ENCODE data around the gene PIGX. TPM values are rescaled to one million over a fixed set of nuclear protein-coding genes. Genes with fewer than 3 reads are reported as not detected.

Gene PIGX
- total RNA-seq, 1 experiment from 2014 or later = 77.0 TPM

DNA sequence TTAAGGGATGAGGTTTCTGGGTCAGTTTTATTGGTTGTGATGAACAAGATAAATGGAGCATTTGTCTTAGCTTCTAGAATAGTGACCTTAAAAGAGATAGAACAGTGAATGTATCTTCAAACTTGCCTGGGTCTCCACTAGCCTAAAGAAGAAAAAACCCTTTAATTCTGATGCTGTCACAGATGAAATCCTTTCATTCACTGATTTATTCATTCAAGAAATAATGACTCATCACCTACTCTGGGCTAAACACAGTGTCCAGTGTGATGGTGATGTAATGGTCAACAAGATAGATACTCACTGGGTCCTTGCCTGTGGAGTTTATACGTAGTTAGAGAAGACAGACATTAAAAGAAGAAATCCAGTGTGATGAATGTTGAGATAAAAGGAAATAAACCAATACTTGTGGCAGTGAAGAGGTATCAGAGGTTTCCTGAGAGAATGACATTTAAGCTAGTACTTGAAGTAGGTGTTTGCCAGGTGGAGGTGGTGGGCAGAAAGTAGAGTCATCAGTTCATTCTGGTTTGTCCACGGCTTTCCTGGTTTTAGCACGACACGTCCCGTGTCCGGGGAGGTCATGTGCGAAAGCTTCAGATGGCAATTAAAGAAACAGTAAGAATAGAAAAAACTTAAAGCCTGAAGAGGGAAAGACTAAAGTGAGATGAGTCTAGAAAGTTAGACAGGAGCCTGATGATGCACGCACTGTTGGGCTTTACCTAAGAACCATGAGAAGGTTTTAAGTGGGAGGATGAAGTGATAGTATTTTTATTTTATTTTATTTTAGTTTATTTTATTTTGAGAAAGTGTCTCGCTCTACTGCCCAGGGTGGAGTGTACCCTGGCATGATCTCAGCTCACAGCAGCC lies 45.9 kb downstream of the PIGX start:
- peak; percentile 93 for DNase-seq (ENCODE audit: low read depth)

DNA sequence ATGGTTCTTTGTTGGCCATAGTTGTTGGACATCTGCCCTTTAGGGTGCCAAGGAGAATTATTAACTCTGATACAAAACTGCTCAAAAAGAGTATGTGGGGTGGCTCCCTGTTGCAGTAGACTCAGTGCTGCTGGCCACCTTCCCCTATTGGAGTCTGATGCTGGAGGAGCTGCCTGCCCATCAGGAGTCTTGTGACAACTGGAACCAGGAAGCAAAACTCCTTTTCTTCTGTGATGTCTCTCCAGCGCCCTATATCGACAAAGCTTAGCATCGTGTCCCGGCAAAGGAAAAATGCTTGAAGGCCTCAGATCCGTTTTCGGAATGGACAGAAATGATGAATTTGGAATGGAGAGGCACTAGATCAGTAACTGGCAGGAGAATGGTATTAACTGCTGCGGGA lies 51.0 kb downstream of the PIGX start:
- no peak for DNase-seq (ENCODE audit: low read depth)

DNA sequence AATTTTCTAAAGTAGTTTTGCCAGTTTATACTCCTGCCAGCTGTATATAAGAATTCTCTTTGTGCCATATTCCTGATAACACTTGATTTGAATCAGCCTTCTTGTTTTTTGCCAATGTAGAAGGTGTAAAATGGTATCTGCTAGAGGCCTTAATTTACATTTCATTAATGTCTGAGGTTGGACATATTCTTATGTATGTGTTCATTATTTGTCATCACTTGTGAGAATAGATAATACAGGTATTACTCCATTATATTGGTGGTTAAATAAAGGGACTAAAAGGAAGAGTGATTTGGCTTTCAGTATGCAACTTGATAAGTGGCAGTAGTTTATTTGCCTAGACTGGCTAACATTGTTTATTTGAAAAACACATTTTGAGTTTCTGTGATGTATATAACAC lies 53.3 kb downstream of the PIGX start:
- DNase-seq (ENCODE audit: low read depth) = no peak

DNA sequence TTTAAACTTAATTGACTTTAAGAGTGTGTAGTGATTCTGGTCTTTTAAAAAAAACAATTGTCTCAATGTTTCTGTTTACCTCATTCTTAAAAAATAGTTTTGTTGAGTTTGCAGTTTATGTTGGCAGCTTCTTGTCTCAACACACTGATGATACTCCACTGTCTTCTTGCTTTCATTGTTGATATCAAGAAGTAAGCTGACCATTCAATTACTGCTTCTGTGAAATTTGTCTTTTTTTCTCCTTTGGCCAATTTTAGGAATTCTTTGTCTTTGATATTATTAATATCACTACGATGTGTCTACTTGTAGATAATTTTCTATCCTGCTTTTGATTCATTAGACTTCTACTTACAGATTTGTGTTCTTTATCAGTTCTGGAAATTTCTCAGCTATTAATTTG lies 58.9 kb downstream of the PIGX start:
- no peak for DNase-seq (ENCODE audit: low read depth)

DNA sequence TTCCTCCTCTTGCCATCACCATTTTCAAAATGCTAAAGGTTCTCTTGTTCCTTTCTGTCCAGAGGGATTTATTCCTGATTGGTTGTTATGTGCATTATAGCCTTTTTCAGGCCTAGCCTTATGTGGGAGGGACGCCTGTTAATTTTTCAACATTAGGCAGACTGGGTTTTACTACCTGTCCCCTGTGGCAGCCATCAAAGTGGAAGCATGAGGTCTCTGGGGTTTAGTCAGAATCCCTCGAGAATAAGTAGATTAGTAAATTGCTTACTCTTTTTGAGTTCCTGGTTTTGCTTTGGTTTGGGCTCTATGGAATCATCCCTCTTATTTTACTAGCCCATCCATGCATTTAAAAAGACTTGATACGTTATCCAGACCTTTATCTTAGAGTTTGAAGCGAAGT lies 59.9 kb downstream of the PIGX start:
- no peak for DNase-seq (ENCODE audit: low read depth)

DNA sequence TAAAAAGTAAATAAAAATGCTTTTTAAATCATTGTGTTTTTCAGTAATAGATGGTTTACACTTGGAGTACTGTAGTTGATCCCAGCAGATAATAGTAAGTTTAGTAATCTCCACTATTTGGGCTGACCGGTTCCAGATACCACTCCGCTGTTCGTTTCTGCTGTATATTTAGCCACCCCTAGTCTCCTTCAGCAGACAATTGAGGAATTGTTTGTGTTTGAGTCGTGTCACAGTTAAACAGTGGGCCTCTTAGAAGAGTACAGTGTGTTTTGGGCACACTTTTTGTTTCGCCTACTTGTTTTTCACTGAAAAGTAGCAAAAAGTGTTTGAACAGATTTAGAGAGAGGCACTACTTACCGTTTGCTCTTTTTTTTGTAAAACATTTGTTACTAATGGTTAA lies 60.7 kb downstream of the PIGX start:
- no peak for DNase-seq (ENCODE audit: low read depth)

DNA sequence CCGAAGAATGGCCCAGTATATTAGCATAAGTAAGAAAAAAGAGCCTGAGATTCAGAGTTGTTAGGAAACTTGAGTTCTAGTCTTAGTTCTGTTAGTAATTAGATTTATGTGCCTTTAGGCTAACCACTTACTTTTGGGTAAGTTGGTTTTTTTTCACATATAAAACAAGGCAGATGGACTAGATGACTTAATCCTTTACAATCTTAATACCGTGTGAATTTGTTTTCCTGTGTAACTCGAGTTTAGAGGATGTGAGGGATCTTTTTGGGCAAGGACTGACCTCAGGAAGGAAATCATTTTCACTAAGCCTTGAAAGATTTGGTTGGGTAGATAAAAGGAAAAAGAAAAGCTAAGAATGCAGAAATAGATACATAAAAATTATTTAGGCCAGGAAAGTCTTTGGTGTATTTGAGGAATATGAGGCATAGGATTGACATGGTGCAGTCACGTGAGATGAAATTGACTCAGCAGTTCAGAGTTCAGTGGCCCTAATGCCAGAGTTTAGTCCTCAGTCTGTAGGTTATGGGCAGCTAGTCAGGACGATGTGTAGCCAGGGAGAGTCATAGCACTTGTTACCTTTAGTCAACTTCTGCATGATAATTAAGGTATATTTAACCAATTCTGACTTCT lies 62.1 kb downstream of the PIGX start:
- DNase-seq (ENCODE audit: low read depth) = peak; percentile 58

DNA sequence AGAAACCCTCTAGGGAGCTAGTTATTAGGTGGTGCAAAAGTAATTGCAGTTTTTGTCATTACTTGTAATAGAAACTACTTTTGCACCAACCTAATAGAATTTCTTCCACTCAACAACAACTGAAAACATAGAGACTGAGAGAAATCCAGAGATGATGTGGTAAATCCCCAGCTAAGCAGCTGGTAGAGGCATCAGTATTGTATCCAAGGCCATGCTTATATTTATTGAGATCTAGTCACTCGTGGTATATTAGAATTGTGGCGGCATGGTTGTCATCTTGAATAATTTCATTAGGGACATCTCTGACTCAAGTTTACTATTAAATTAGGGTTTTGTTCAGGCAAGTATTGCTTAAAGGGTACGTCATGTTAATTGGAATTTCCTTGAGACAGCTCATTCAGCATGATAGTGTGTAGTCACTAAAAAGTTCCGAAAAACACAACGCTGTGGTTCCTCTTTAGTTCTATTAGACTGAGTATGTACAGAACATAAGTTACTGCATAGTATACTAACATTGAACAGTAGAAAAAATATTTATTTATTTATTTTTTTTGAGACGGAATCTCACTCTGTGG lies 62.8 kb downstream of the PIGX start:
- DNase-seq (ENCODE audit: low read depth) = no peak

DNA sequence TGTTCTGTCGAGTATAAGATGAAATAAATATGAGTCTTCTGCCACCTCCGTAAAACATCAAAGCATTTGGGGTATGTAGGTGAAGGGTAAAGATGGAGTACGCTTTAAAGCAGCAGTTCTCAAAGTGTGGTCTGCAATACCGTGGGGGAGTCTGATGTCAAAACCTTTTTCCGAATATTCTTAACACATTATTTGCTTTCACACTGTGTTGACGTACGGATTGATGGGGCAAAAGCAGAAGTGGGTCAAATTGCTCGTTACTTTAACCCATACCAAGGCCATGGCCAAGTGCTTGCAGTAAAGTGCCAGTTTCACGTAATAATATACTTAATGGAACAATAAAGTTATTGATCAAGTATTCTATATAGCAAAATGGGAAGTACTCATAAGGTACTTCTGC lies 63.8 kb downstream of the PIGX start:
- DNase-seq (ENCODE audit: low read depth) = no peak

DNA sequence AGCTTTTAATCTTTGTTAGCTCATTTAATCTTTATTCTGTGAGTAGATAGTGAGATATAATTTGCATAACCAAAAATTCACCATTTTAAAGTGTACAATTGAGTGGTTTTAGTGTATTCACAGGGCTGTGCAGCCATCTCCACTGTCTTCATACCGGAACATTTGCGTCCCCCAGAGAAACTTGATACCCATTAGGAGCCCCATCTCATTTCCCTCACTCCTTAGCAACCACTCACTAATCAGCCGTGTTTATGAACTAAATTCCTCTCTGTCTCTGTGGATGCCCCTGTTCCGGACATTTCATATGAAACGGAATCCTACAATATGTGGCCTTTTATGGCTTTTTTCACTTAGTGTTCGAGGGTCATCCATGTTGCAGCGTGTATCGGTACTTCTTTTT lies 65.7 kb downstream of the PIGX start:
- no peak for DNase-seq (ENCODE audit: low read depth)

DNA sequence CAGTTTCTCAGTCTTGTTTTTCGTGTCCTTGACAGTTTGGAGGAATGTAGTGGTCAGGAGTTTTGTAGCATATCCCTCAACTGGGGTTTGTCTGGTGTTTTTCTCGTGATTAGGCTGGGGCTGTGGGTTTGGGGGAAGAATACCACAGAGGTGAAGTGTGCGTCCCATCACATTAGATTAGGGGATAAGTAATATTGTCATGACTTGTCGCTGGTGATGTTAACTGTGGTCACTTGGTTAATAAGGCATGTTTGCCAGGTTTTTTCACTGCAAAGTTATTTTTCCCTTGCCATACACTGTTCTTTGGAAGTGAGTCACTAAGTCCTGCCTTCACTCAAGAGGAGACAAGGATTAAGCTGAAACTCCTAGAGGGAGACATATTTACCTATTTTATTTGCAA lies 66.6 kb downstream of the PIGX start:
- peak; percentile 98 for DNase-seq (ENCODE audit: low read depth)

DNA sequence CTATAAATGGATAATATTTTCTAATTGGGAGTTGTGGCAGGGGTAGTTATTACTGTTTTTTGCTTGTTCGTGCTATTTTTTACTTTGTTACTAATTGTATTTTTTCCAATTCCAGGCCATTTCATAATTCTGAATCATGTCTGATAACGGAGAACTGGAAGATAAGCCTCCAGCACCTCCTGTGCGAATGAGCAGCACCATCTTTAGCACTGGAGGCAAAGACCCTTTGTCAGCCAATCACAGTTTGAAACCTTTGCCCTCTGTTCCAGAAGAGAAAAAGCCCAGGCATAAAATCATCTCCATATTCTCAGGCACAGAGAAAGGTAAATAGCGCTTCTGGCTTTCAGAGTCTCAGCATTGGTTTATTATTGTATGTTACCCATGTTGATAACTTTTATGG lies 70.3 kb downstream of the PIGX start:
- no peak for DNase-seq (ENCODE audit: low read depth)

Other genes with a start within 250 kb of the PIGX start
- gene RNF168, start 208.6 kb upstream of the PIGX start, total RNA-seq (2014; rRNA removed; shearing (Covaris generic)) = 16.5 and 22.8 TPM in 2 replicates
- gene SMCO1, start 197.0 kb upstream of the PIGX start, total RNA-seq (2014; rRNA removed; shearing (Covaris generic)) = 0.05 TPM in 1 of 2 replicates, not detected in the other
- 10.4 and 16.2 TPM in 2 replicates for gene WDR53, start 143.8 kb upstream of the PIGX start, total RNA-seq (2014; rRNA removed; shearing (Covaris generic))
- gene FBXO45, start 143.7 kb upstream of the PIGX start, total RNA-seq (2014; rRNA removed; shearing (Covaris generic)) = 18.9 and 26.6 TPM in 2 replicates
- 0.42 and 1.1 TPM in 2 replicates for gene NRROS, start 72.7 kb upstream of the PIGX start, total RNA-seq (2014; rRNA removed; shearing (Covaris generic))
- gene CEP19, start 127 bp upstream of the PIGX start, total RNA-seq (2014; rRNA removed; shearing (Covaris generic)) = 9.0 and 11.2 TPM in 2 replicates
- gene PAK2, start 27.5 kb downstream of the PIGX start, total RNA-seq (2014; rRNA removed; shearing (Covaris generic)) = 35.2 and 57.4 TPM in 2 replicates
- gene SENP5, start 155.5 kb downstream of the PIGX start, total RNA-seq (2014; rRNA removed; shearing (Covaris generic)) = 39.3 and 62.4 TPM in 2 replicates
- 62.5 and 95.5 TPM in 2 replicates for gene NCBP2, start 230.2 kb downstream of the PIGX start, total RNA-seq (2014; rRNA removed; shearing (Covaris generic))